ENCODE results near the gene GATAD1.
"Not testable (repeated sequence)": the region's sequence is repeated elsewhere in the genome, so short reads cannot be mapped to it uniquely, and the experiment has no call there.

Gene GATAD1

GRCh38 chr7:92479146-92479545 is 31.9 kb downstream of the GATAD1 start:
- in situ Hi-C loops (cut with HindIII; ENCODE audit: low sequenced_read_pairs) = not testable (repeated sequence)

GRCh38 chr7:92483624-92484023 is 36.3 kb downstream of the GATAD1 start:
- in situ Hi-C loops (cut with HindIII; ENCODE audit: low sequenced_read_pairs) = not testable (repeated sequence)

- in situ Hi-C loops (cut with HindIII; ENCODE audit: low sequenced_read_pairs) = not testable (repeated sequence)
Observed at GRCh38 chr7:92484226-92484625, 36.9 kb downstream of the GATAD1 start.

- in situ Hi-C loops (cut with HindIII; ENCODE audit: low sequenced_read_pairs) = no loop called here
Observed at GRCh38 chr7:92485267-92485892, 38.1 kb downstream of the GATAD1 start.

- in situ Hi-C loops (cut with HindIII; ENCODE audit: low sequenced_read_pairs) = no loop called here
Observed at GRCh38 chr7:92485974-92486373, 38.7 kb downstream of the GATAD1 start.

- in situ Hi-C loops (cut with HindIII; ENCODE audit: low sequenced_read_pairs) = no loop called here
Observed at GRCh38 chr7:92487804-92488203, 40.5 kb downstream of the GATAD1 start.

- in situ Hi-C loops (cut with HindIII; ENCODE audit: low sequenced_read_pairs) = no loop called here
Observed at GRCh38 chr7:92489634-92490033, 42.4 kb downstream of the GATAD1 start.

- in situ Hi-C loops (cut with HindIII; ENCODE audit: low sequenced_read_pairs) = no loop called here
Observed at GRCh38 chr7:92496876-92497275, 49.6 kb downstream of the GATAD1 start.

GRCh38 chr7:92498557-92498956 is 51.3 kb downstream of the GATAD1 start:
- in situ Hi-C loops (cut with HindIII; ENCODE audit: low sequenced_read_pairs) = no loop called here

- in situ Hi-C loops (cut with HindIII; ENCODE audit: low sequenced_read_pairs) = no loop called here
Observed at GRCh38 chr7:92503767-92504166, 56.5 kb downstream of the GATAD1 start.

- in situ Hi-C loops (cut with HindIII; ENCODE audit: low sequenced_read_pairs) = no loop called here
Observed at GRCh38 chr7:92504563-92504962, 57.3 kb downstream of the GATAD1 start.

GRCh38 chr7:92506363-92506762 is 59.1 kb downstream of the GATAD1 start:
- in situ Hi-C loops (cut with HindIII; ENCODE audit: low sequenced_read_pairs) = no loop called here

GRCh38 chr7:92508946-92509345 is 61.7 kb downstream of the GATAD1 start:
- in situ Hi-C loops (cut with HindIII; ENCODE audit: low sequenced_read_pairs) = no loop called here

All from DLD1 (cell line).